Stromal cell of bone marrow (primary cell): ENCODE results near the gene RPRML.
"Not testable (repeated sequence)": the region's sequence is repeated elsewhere in the genome, so short reads cannot be mapped to it uniquely, and the experiment has no call there.

Experiments used
- DNase-seq: peaks from one replicate; pipeline ENCODE4 v3.0.0-alpha.2; 2012; ENCODE audit warnings: low read depth

RPRML gene

DNA sequence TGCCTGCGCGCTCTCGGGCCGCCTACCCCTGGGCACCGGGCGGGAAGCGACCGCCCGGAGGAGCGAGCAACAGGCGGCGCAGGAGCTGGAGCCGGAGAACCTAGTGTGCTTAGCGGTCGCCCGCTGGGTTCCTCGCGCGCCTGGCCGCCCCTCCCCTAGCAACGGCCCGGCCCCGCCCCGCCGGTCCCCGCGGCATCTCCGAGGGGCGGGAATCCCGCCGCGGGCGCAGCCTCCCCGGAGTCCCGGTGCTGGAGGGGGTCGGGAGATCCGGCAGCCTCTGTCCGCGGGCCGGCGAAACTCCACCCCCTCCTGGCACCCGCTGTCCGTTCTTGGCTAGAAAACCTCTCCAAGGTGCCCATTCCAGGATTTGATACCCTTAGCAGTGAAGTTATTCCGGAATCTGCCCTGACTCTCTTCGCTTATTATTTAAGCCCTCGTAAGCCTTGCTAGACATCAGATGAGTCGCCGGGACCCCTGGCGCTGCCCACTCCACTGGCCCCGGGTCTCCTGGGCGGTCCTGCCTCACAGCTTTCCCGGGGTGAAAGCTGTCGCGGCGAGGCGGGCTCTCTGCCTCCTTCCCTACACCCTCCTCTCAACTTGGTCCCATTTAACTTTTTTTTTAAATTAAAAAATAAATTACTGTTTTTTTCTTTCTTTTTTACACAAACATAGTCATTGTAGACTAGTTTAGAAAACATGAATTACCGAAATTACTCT, at the start of gene RPRML:
Gene RPRML (minus strand): TSS at position 107 of the 717 bp plus-strand sequence. CDS start 246 bp downstream, outside the sequence.
- DNase-seq: no peak

DNA sequence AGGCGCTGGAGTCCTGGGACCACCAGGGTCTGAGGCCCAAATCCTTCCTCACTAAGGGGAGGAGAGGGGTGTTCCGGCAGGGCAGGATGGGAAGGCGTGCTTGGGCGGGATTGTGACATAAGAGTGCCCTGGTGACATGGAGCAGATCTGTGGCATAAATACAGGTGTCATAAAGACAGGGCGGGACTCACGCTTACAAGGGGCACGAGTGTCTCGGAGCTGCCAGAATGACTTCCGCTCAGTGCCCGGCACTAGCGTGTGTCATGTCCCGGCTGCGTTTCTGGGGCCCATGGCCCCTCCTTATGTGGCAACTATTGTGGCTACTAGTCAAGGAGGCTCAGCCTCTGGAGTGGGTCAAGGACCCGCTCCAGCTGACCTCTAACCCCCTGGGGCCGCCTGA, 37.9 kb upstream of the RPRML start:
- DNase-seq: not testable (repeated sequence)

DNA sequence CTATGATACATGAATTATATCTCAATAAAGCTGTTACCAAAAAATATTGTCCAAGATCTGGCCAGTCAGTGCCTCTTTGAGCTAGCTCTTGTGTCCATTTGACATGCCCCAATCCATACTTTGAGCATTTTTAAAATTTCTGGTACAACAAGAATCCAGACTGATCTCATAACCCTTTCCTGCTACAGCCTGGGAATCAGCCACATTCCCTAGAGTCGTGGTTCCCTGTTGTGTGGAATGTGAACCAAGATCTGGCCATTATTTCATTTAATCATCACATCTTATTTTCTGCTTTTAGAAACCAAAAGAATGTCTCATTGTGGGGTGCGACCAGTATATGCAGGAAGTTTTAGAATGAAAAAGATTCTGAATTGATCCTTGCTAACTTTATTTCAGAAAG, 34.3 kb upstream of the RPRML start:
- DNase-seq: no peak

DNA sequence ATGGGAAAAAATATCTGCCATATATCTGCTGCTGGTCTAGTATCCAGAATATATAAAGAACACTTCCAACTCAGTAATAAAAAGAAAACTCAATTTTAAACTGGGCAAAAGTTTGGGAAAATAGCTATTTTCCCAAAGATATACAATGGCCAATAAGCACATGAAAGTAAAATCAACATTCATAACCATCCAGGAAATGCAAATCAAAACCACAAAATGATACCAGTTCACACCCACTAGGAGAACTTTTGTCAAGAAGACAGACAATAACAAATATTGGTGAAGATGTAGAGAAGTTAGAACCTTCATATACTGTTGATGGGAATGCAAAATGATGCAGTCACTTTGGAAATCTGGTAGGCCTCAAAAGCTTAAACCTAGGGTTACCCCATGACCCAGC, 33.4 kb upstream of the RPRML start:
- DNase-seq: no peak

DNA sequence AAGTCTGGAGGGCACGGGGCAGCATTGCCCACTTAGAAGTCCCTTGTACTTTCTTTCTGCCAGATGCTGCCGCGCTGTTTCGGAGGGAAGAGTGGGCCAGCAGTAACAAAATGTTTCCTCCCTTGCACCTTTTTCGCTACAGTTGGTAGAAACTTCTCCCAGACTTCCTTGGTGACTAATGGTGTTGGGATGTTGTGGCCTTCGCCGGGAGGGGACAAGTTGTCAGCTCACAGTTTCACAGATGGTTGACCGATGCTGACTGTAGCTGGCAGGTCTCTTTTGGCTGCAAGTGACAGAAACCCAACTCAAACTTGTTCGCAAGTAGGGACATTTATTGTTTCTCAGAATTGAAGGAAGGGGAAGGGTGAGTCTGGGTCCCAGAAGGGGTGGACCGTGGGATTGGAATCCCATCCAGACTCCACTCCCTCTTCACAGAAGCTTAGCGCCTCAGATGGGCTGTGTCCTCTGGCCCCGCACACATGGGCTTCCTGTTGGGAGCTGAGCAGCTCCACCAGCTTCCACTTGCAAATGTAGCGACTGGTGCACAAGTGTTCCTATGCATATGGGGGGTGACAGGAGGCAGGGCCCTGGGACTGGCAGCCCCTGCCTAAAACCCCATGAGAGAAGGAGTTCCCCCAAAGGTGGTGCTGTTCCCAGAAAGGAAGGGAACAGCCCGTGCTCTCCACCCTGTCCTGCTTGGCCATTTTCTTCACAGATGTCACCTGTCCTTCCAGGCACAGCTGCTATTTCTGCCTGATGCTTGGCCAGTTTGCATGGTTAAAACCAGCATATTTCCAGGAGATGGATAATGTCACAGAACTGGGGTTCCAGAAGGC, 30.9 kb upstream of the RPRML start:
- DNase-seq: no peak

DNA sequence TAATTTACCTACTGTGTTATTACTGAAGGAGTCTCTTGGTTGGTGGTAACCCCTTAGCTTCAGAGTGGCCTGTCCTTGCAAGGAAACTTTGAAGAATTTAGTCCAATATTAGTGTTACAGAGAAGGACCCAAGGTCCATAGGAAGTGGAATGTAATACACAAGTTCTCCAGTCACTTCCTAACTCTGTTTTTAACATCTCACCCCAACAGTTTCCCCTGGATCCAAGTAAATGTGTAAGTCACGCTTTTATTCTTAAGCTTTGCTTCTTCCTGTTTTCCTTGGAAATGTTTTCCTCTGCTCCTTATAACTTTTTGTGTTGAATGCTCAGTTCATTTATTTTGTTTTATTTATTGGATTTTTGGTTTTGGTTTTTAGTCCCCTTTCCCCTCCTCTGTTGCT, 25.9 kb upstream of the RPRML start:
- DNase-seq: no peak

DNA sequence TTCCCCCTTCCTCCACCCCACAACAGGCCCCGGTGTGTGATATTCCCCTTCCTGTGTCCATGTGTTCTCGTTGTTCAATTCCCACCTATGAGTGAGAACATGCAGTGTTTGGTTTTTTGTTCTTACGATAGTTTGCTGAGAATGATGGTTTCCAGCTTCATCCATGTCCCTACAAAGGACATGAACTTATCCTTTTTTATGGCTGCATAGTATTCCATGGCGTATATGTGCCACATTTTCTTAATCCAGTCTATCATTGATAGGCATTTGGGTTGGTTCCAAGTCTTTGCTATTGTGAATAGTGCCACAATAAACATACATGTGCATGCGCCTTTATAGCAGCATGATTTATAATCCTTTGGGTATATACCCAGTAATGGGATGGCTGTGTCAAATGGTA, 24.8 kb upstream of the RPRML start:
- not testable (repeated sequence) for DNase-seq

DNA sequence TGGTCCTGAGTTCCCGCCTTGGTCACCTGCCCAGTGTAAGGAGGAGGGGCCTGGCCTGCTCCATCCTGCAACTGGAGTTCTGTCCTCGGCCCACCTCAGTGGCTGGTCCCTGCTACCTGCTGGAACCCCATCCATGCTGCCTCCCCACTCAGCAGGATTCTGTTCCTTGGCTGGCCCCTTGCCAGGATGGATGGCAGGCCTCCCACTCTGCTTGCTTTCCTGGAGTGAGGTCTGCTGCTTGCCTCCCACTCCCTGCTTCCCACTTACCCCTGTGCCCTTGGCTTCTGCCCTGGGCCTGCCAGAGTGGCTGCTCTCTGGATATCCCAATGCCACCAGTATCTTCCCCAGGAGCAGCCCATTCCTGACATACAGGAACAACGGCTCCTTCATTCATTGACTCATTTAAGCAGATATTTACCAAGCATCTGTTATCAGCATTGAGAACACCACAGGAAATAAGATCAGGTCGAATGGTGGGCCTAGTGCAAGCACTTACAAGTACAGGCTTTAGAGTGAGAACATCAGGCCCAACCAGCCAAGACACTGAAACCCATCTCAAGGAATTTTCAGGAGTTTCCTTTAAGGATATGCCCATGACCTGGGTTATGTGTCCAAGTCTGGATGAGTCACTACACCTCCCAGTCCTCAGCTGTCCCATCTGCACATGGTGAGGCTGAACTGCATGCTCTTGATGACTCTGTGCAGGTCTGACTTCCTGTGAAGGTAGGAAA, 17.0 kb upstream of the RPRML start:
- no peak for DNase-seq

DNA sequence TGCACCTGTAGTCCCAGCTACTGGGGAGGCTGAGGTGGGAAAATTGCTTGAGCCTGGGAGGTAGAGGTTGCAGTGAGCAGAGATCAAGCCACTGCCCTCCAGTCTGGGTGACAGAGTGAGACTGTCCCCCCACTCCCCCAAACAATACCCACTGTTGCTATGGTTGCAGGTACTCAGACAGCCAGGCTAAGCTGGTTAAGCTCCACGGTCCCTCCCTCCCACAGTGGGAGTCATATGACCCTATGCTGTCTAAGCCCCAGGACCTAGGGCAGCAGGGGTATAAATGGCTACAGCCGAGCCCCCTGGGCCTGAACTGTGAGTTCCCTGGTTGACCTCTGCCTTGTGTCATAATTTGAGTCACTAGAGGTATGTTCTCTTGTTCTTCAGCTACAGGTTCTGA, 15.9 kb upstream of the RPRML start:
- DNase-seq: no peak

DNA sequence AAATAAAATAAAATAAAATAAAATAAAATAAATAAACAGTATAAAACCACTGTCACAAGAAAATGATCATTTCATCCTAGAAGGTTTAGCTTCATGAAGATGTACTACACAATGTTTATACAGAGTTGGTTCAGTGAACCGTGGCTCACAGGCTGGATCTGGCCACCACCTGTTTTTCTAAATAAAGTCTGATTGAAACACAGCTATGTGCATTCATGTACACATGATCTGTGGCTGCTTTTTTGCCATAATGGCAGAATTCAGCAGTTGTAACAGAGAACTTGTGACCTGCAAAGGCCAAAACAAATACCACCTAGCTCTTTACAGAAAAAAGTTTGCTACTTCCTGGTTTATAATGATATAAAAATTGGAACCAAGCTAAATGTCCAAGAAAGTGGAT, 12.6 kb upstream of the RPRML start:
- DNase-seq: no peak

DNA sequence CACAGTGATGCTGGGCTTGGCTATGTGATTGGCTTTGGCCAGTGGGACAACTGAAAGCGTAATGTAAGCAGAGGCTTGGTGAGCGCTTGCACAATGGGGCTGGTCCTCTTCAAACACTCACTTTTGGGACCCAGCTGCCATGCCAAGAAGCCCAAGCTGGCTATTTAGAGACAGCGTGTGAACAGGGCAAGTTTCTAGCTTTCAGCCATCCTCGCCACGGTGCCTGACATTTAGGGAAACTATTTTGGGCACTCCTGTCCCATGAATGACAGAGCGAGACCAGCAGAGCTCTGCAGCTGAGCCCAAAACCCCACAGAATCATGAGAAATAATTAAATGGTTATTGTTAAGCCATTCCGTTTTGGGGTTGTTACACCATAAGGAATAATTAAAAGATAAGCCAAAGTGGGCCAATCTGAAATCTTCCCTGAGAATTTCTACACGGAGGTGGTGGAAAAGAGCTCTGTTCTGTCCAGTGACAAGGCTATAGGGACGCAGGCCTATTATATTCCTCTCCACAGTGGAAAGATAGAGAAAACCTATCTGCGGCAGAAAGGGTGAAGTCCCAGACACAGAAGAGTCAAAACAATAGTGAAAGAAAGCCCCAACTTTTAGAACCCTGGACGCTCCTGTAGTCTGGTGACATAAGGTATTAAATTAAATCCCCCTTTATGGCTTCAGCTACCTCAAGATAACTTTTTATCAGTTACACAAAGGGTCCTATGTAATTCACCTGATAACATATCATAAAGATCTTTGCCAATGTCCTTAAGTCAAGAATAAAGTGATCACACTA, 10.8 kb upstream of the RPRML start:
- DNase-seq: no peak

DNA sequence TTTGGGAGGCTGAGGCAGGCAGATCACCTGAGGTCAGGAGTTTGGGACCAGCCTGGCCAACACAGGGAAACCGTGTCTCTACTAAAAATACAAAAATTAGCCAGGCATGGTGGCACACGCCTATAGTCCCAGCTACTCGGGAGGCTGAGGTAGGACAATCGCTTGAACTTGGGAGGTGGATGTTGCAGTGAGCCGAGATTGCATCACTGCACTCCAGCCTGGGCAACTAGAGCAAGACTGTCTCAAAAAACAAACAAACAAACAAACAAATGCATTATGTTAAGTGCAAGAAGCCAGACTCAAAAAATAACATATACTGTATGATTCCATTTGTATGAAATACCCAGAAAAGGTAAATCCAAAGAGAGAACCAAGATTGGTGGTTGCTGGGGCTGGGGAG, 8.9 kb upstream of the RPRML start:
- not testable (repeated sequence) for DNase-seq

DNA sequence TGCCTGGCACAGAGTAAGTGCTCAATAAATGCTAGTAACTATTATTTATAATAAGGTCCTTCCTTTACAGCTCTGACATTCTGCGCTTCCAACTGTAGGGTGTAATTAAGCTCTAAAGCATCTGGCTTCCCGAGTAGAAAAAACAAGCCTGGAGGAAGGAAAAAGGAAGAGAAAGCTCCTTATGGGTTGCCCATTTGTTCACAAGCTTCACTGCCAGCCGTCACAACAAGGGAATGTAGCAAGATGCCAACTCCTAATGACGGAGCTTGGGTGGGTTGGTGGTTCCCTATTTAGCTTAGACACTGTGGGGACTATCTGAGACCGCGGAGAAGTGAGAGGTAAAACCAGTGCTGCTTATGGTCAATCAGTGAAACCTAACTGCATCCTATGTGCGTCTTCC, 7.3 kb upstream of the RPRML start:
- no peak for DNase-seq

DNA sequence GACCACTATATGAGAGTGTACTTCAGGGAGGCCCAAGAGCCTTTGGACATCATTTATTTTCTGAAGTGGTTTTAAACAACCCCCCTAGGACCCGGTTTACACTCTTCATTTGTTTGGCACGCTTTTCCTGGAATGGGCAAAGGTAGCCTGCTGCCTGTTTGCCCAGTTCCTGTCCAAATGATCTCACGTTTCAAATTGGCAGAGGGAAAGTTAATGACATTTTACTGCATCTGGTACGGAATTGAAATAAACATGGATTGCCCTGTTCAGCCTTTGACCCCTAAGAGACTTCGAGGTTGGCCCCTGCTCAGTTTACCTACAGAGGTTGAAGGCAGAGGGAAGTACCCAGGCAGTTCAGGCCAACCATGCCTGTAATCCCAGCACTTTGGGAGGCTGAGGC, 5.8 kb upstream of the RPRML start:
- no peak for DNase-seq

DNA sequence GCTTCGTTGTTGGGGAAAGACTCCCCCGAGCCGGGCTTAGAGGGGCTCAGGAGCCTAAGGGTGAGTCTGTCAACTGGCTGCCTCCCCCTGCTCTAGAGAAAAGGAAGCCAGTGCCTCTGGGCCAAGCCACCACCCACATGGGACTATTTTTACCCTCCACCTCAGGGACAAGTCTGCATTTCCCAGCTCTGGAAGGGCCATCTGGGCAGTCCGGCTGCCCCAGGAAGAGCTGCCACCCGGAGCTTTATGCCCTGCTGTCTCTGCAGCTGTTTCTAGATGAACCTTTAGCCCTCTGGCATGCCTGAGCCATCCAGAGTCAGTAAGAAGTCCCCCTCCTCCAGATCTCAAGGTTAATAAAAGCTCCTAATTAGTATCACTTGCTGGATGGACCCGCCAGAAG, 5.3 kb upstream of the RPRML start:
- DNase-seq: no peak

DNA sequence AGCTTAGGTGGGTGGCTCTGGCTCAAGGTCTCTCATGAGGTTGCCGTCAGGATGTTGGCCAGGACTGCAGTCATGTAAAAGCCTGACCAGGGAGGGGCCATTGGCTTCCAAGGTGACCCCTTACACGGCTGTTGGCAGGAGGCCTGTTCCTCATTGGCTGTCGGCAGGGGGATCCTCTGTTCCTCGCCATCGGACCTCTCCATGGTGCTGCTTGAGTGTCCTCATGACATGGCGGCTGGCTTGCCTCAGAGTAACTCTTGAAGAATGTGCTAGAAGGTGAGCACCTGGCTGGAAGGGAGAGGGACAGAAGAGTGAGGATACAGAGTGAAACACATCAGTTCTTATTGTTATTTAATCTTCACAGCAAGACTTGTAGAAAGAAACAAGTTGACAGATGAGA, 4.7 kb upstream of the RPRML start:
- no peak for DNase-seq

DNA sequence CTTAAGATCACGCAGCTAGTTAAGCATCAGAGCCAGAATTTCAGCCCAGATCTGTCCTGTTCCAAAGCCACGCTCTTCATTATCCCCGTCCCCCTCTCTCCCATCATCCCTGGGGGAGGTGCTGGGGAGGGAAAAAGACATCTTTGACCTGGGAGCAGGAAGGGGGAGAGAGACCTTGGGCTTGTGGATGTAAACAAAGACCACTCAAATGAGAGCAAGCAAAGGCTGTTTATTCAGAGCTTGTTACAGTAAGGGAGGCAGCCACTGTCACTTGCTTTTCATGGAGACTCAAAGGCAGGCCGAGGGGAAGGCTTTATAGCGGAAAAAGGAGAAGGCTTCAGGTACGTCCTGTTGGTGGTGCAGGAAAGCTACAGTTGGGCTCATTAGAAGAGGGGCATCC, 3.5 kb upstream of the RPRML start:
- no peak for DNase-seq

DNA sequence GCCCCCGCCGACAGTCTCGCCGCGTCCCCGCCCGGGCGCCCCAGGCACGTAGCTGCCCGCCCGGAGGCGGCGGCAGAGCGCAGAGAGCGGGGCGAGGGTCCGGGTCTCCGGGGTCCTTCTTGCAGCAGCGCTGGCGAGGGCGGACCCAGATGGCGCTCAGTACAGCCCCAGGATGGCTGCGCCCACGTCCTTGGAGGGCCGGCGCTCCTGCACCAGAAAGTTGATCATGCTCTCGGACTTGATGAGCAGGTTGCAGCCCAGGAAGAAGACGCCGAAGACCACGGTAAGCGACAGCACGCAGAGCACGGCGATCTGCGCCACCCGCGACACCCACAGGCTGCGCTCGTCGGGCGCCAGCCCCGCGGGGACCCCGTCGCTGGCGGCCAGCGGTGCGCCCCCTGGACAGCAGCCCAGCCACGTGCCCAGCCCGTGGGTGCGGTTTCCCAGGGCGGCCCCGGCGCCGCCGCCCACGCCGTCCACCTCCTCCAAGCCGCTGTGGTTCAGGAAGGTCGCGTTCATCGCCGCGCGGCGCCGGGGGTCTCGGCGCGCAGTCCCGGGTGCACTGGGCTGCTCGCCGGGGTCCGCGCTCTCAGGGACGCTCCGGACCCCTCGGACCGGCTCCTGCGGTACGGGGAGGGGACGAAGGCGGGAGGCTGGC, 435 bp downstream of the RPRML start:
- DNase-seq: no peak

DNA sequence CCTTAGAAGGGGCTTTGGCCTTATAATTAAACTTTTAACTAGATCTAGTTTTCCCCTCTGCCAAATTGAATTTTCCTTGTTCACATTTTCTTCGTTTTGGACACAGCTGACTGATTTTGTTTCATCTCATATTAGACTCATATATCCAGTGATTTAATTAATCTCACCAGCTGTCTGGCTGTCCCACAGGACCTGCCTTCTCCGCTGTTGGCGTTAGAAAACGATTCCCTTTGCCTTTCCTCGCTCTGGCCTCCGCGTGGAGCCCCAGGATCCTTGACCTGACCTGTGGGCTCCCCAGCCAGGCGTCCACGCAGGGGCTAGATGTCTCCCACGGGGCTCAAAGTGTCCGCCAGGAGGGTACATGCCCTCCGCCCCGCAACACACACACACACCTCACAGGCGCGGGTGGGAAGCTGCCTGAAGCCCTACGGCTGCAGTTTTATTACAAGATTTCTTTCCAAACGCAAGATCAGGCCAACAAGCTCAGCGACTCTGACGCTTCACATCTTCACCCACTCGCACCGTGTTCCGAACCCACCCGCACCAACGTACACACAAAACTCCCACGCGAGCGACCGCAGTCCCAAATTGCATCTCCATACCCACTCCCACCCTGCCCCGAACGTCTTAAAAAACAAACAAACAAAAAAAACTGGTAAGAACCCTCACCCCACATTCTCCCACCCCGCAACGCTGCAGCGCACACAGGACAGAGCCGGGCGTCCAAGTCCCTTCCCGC, 1.1 kb downstream of the RPRML start:
- DNase-seq: no peak

DNA sequence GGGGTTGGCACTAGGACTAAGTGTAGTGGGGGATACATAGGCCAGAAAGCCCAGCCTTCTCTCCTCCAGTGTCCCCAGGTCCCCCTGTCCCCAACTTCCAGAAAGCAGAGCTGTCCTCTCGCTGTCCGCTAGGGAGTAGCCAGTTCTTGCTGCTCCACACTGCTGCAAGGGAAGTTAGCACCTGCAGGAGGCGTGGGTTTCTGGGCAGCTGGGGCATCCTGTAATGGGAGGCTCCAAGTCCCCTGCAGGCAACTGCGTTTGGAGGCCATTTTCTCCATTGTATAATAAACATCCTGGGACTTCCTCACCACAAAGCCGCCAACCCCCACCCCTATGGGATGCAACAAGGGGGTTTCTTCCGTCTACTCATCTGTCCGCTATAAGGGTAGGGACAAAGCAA, 1.7 kb downstream of the RPRML start:
- no peak for DNase-seq
